Tibial nerve (tissue), 4 donors: ENCODE data around the gene GOLPH3. TPM values are rescaled to one million over a fixed set of nuclear protein-coding genes. Genes with fewer than 3 reads are reported as not detected.
"Not testable (repeated sequence)": the region's sequence is repeated elsewhere in the genome, so short reads cannot be mapped to it uniquely, and the experiment has no call there.

ENCODE experiments used
- DNase-seq, 2 donors: peaks; one replicate each; pipeline ENCODE4 v3.0.0-alpha.2; 2019; ENCODE audit warnings: low spot score in 2 of 2
- H3K27ac ChIP-seq, 4 donors: fragments of 200-600 bp; sonication (generic) in 3 of 4; one replicate each; pipeline ENCODE4 v1.5.1; 2017 to 2019; ENCODE audit warnings: mild to moderate bottlenecking in 1 of 4
- H3K27me3 ChIP-seq, 2 donors: fragments of 200-600 bp; sonication (generic) in 1 of 2; one replicate each; pipeline versions ENCODE4 v1.5.1 to v1.6.0; 2017 to 2019
- H3K36me3 ChIP-seq, 3 donors: fragments of 200-600 bp; sonication (generic); one replicate each; pipeline ENCODE4 v1.5.1; 2018 to 2019
- H3K4me1 ChIP-seq, 4 donors: fragments of 200-600 bp; sonication (generic) in 3 of 4; one replicate each; pipeline ENCODE4 v1.5.1; 2017 to 2019
- H3K4me3 ChIP-seq, 4 donors: fragments of 200-600 bp; sonication (generic) in 3 of 4; one replicate each; pipeline ENCODE4 v1.5.1; 2017 to 2019; ENCODE audit warnings: mild to moderate bottlenecking in 1 of 4, moderate library complexity in 1 of 4
- H3K9me3 ChIP-seq, 4 donors: fragments of 200-600 bp; sonication (generic) in 3 of 4; one replicate each; pipeline ENCODE4 v1.5.1; 2017 to 2019
- CTCF ChIP-seq, 5 experiments: fragments of 200-600 bp in 3 of 5; fragments of 450-650 bp in 2 of 5; sonication (generic) in 3 of 5; IDR thresholded peaks; one replicate each; pipeline ENCODE4 v1.5.1; 2016 to 2019; ENCODE audit warnings: antibody characterized with exemption in 5 of 5, mild to moderate bottlenecking in 3 of 5, moderate library complexity in 2 of 5
- EP300 ChIP-seq, 2 donors: sonication (generic); formaldehyde crosslinking; IDR thresholded peaks; one replicate each; pipeline ENCODE4 v1.6.1; 2017; ENCODE audit warnings: antibody characterized with exemption in 2 of 2, mild to moderate bottlenecking in 1 of 2
- POLR2A ChIP-seq, 2 donors: fragments of 450-650 bp; IDR thresholded peaks; one replicate each; pipeline ENCODE4 v1.6.1; 2017; ENCODE audit warnings: antibody characterized with exemption in 2 of 2, mild to moderate bottlenecking in 2 of 2, moderate library complexity in 2 of 2
- WGBS, 2 donors: methylation state at CpG; one replicate each; pipeline ENCODE4 v1.1.5; 2018; 5-methylcytosine and 5-hydroxymethylcytosine counted together
- total RNA-seq, 4 donors: library from RNA; depleted of rRNA; stranded (reverse); fragments of >200 nt; gene quantifications; one replicate each; pipeline ENCODE4 v1.1.0, GENCODE V29; 2016

GOLPH3 gene
- total RNA-seq, 4 donors from 2014 or later, result 90.6 to 115 (median 102) TPM

GRCh38 chr5:32127711-32128110 is 46.4 kb downstream of the GOLPH3 start:
- Histone ChIP-seq H3K27me3 (no peaks in the 10 kb centered on the region), H3K9me3 (no peaks in the 10 kb centered on the region), H3K4me1 (peaks cover 0 to 80% (median 0%) of the 10 kb centered on the region in 4 donors), H3K36me3 (peaks cover 0 to 31% (median 0%) of the 10 kb centered on the region in 3 donors), H3K27ac (no peak overlapping the region), H3K4me3 (no peak overlapping the region)
- TF ChIP-seq CTCF (IDR thresholded peaks at IDR 0.05), result no peak
- TF ChIP-seq POLR2A (IDR thresholded peaks at IDR 0.05), result no peak
- WGBS, 2 donors, result 67 to 69% methylated on average over 3 of the region's 3 CpGs
- DNase-seq, result no peak

GRCh38 chr5:32126691-32127090 is 47.4 kb downstream of the GOLPH3 start:
- no peak for DNase-seq
- WGBS, 2 donors, result 14 to 18% methylated on average over 1 of the region's 1 CpG
- H3K4me3 ChIP-seq, result no peak overlapping the region
- peaks cover 0 to 28% (median 0%) of the 10 kb centered on the region in 3 donors for H3K36me3 ChIP-seq
- H3K27ac ChIP-seq, result no peak overlapping the region
- no peak for TF ChIP-seq CTCF (IDR thresholded peaks at IDR 0.05)
- H3K9me3 ChIP-seq, result no peaks in the 10 kb centered on the region
- H3K4me1 ChIP-seq, result peaks cover 0 to 80% (median 0%) of the 10 kb centered on the region in 4 donors
- no peaks in the 10 kb centered on the region for H3K27me3 ChIP-seq

- Histone ChIP-seq H3K36me3 (peaks cover 0 to 51% (median 0%) of the 10 kb centered on the region in 3 donors), H3K27me3 (no peaks in the 10 kb centered on the region), H3K4me1 (peaks cover 0 to 65% (median 0%) of the 10 kb centered on the region in 4 donors), H3K9me3 (no peaks in the 10 kb centered on the region), H3K27ac (no peak overlapping the region), H3K4me3 (no peak overlapping the region)
- WGBS, 2 donors, result 72 to 77% methylated on average over 6 of the region's 6 CpGs
- no peak for TF ChIP-seq POLR2A (IDR thresholded peaks at IDR 0.05)
- TF ChIP-seq EP300 (IDR thresholded peaks at IDR 0.05), result no peak
- TF ChIP-seq CTCF (IDR thresholded peaks at IDR 0.05), result no peak
- DNase-seq, result no peak
These were observed 50.0 kb downstream of the GOLPH3 start for GRCh38 chr5:32123889-32124676.

GRCh38 chr5:32123058-32123805 is 50.9 kb downstream of the GOLPH3 start:
- Histone ChIP-seq H3K36me3 (peaks cover 0 to 52% (median 0%) of the 10 kb centered on the region in 3 donors), H3K27me3 (no peaks in the 10 kb centered on the region), H3K9me3 (no peaks in the 10 kb centered on the region), H3K4me3 (no peak overlapping the region), H3K4me1 (peaks cover 0 to 58% (median 0%) of the 10 kb centered on the region in 4 donors), H3K27ac (no peak overlapping the region)
- WGBS, 2 donors, result 69 to 71% methylated on average over 8 of the region's 8 CpGs
- no peak for DNase-seq
- no peak for TF ChIP-seq POLR2A (IDR thresholded peaks at IDR 0.05)
- no peak for TF ChIP-seq EP300 (IDR thresholded peaks at IDR 0.05)
- TF ChIP-seq CTCF (IDR thresholded peaks at IDR 0.05), result no peak

GRCh38 chr5:32118922-32119321 is 55.2 kb downstream of the GOLPH3 start:
- not testable (repeated sequence) for H3K27me3 ChIP-seq, H3K27ac ChIP-seq, H3K4me3 ChIP-seq, DNase-seq, H3K9me3 ChIP-seq
- Histone ChIP-seq H3K4me1 (peaks cover 0 to 41% (median 4%) of the 10 kb centered on the region in 4 donors), H3K36me3 (peaks cover 0 to 43% (median 0%) of the 10 kb centered on the region in 3 donors)
- 93 to 95% methylated on average over 8 of the region's 8 CpGs for WGBS, 2 donors
